ENCODE data around the gene GIMAP7.

Gene GIMAP7

DNA sequence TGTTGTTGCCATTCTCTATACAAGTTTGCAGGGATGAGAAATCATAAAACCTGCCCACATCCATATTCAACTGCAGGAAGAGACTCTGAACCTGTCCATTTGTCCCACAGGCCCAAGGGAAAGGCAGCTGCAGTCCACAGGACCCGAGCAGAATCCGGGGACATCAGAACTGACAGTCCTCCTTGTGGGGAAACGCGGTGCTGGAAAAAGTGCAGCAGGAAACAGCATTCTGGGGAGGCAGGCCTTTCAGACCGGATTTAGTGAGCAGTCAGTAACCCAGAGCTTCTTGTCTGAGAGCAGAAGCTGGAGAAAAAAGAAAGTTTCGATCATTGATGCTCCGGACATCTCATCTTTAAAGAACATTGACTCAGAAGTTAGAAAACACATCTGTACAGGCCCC is 40.8 kb upstream of the GIMAP7 start:
- CTCF ChIA-PET: no interaction called here

DNA sequence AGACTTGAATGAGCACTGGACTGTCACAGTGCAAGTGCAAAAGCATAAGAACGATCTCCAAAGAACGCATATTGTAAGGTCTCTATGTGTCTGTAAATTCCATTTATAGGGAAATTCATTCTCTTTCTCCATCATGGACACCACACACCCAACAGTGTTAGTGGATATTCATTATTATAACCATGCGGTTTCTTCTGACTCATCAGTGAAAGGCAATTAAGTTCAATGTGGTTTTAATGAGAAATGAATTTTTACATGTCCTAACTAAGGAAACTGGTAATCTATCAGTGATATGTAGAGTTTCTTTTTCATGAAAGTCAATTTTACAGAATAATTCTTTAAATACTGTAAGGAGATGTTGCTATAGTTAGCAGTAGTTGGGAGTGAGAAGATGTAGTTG is 38.4 kb upstream of the GIMAP7 start:
- no peak for TF ChIP-seq ZNF221 (tag by site-specific recombination; IDR thresholded peaks at IDR 0.05; ENCODE audit: borderline replicate concordance)
- TF ChIP-seq, protein P1, sequence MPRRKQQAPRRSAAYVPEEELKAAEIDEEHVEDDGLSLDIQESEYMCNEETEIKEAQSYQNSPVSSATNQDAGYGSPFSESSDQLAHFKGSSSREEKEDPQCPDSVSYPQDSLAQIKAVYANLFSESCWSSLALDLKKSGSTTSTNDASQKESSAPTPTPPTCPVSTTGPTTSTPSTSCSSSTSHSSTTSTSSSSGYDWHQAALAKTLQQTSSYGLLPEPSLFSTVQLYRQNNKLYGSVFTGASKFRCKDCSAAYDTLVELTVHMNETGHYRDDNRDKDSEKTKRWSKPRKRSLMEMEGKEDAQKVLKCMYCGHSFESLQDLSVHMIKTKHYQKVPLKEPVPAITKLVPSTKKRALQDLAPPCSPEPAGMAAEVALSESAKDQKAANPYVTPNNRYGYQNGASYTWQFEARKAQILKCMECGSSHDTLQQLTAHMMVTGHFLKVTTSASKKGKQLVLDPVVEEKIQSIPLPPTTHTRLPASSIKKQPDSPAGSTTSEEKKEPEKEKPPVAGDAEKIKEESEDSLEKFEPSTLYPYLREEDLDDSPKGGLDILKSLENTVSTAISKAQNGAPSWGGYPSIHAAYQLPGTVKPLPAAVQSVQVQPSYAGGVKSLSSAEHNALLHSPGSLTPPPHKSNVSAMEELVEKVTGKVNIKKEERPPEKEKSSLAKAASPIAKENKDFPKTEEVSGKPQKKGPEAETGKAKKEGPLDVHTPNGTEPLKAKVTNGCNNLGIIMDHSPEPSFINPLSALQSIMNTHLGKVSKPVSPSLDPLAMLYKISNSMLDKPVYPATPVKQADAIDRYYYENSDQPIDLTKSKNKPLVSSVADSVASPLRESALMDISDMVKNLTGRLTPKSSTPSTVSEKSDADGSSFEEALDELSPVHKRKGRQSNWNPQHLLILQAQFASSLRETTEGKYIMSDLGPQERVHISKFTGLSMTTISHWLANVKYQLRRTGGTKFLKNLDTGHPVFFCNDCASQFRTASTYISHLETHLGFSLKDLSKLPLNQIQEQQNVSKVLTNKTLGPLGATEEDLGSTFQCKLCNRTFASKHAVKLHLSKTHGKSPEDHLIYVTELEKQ (tag by site-specific recombination; IDR thresholded peaks at IDR 0.05; ENCODE audit: borderline replicate concordance): no peak
- TF ChIP-seq ZNF623 (tag by site-specific recombination; IDR thresholded peaks at IDR 0.05): no peak
- TF ChIP-seq, protein P2, sequence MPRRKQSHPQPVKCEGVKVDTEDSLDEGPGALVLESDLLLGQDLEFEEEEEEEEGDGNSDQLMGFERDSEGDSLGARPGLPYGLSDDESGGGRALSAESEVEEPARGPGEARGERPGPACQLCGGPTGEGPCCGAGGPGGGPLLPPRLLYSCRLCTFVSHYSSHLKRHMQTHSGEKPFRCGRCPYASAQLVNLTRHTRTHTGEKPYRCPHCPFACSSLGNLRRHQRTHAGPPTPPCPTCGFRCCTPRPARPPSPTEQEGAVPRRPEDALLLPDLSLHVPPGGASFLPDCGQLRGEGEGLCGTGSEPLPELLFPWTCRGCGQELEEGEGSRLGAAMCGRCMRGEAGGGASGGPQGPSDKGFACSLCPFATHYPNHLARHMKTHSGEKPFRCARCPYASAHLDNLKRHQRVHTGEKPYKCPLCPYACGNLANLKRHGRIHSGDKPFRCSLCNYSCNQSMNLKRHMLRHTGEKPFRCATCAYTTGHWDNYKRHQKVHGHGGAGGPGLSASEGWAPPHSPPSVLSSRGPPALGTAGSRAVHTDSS (tag by site-specific recombination; IDR thresholded peaks at IDR 0.05): no peak
- Histone ChIP-seq H3K36me3 (ENCODE audit: control insufficient read depth in 2 of 2, insufficient read depth in 1 of 2, low read length in 2 of 2) (no peaks in the 10 kb centered on the region), H3K9me3 (ENCODE audit: control insufficient read depth, insufficient read depth, low read depth, low read length) (no peaks in the 10 kb centered on the region), H3K27ac (ENCODE audit: extremely low read depth, low read depth, low read length) (no peak overlapping the region), H3K4me1 (ENCODE audit: control insufficient read depth, insufficient read depth, low read length) (no peaks in the 10 kb centered on the region), H3K4me3 (ENCODE audit: low read depth, low read length) (no peak overlapping the region)
- CTCF ChIA-PET: interaction anchor here (1.6 kb wide), 1 partner anchor 27 kb away, joined by 7 read pairs; no protein-coding TSS in a partner anchor
- POLR2A ChIA-PET: no interaction called here

More for the DNA sequence above, 40.8 kb upstream of the GIMAP7 start:
- H3K9me3 ChIP-seq (ENCODE audit: control insufficient read depth, insufficient read depth, low read depth, low read length): no peaks in the 10 kb centered on the region
- H3K4me3 ChIP-seq (ENCODE audit: low read depth, low read length): no peak overlapping the region
- H3K36me3 ChIP-seq (ENCODE audit: control insufficient read depth in 2 of 2, insufficient read depth in 1 of 2, low read length in 2 of 2): no peaks in the 10 kb centered on the region
- POLR2A ChIA-PET: no interaction called here
- no peak overlapping the region for H3K27ac ChIP-seq (ENCODE audit: extremely low read depth, low read depth, low read length)
- no peaks in the 10 kb centered on the region for H3K4me1 ChIP-seq (ENCODE audit: control insufficient read depth, insufficient read depth, low read length)
- TF ChIP-seq, protein P3, sequence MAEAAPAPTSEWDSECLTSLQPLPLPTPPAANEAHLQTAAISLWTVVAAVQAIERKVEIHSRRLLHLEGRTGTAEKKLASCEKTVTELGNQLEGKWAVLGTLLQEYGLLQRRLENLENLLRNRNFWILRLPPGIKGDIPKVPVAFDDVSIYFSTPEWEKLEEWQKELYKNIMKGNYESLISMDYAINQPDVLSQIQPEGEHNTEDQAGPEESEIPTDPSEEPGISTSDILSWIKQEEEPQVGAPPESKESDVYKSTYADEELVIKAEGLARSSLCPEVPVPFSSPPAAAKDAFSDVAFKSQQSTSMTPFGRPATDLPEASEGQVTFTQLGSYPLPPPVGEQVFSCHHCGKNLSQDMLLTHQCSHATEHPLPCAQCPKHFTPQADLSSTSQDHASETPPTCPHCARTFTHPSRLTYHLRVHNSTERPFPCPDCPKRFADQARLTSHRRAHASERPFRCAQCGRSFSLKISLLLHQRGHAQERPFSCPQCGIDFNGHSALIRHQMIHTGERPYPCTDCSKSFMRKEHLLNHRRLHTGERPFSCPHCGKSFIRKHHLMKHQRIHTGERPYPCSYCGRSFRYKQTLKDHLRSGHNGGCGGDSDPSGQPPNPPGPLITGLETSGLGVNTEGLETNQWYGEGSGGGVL (tag by site-specific recombination; IDR thresholded peaks at IDR 0.05): no peak
- no peak for TF ChIP-seq ZNF214 (tag by site-specific recombination; IDR thresholded peaks at IDR 0.05; ENCODE audit: borderline replicate concordance)

DNA sequence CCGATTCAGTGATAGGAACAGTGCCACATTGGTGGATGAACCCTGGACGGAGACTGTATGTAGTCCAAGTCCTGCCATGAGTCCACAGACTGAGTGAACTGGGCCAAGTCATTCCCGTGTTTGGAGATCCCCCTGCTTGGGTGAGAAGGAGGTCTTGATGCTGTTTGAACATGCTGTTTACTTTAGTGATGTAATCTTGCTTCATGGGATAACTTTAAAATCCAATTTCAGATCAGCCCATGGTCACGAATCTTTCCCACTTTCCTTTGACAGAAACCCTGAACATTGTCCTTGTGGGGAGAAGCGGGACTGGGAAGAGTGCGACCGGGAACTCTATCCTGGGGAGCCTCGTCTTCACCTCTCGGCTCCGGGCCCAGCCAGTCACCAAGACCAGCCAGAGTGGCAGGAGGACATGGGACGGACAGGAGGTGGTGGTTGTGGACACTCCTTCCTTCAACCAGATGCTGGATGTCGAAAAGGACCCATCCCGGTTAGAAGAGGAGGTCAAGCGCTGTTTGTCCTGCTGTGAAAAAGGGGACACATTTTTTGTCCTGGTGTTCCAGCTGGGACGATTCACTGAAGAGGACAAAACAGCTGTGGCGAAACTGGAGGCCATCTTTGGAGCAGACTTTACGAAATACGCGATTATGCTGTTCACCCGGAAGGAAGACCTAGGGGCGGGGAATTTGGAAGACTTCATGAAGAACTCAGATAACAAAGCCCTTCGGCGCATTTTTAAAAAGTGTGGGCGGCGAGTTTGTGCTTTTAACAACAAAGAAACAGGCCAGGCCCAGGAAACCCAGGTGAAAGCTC is 37.6 kb upstream of the GIMAP7 start:
- no peaks in the 10 kb centered on the region for H3K9me3 ChIP-seq (ENCODE audit: control insufficient read depth, insufficient read depth, low read depth, low read length)
- H3K27ac ChIP-seq (ENCODE audit: extremely low read depth, low read depth, low read length): no peak overlapping the region
- no peaks in the 10 kb centered on the region for H3K36me3 ChIP-seq (ENCODE audit: control insufficient read depth in 2 of 2, insufficient read depth in 1 of 2, low read length in 2 of 2)
- CTCF ChIA-PET: no interaction called here
- no peak overlapping the region for H3K4me3 ChIP-seq (ENCODE audit: low read depth, low read length)
- POLR2A ChIA-PET: no interaction called here
- TF ChIP-seq MYNN (tag by site-specific recombination; IDR thresholded peaks at IDR 0.05; ENCODE audit: borderline replicate concordance): no peak
- TF ChIP-seq, protein P4, sequence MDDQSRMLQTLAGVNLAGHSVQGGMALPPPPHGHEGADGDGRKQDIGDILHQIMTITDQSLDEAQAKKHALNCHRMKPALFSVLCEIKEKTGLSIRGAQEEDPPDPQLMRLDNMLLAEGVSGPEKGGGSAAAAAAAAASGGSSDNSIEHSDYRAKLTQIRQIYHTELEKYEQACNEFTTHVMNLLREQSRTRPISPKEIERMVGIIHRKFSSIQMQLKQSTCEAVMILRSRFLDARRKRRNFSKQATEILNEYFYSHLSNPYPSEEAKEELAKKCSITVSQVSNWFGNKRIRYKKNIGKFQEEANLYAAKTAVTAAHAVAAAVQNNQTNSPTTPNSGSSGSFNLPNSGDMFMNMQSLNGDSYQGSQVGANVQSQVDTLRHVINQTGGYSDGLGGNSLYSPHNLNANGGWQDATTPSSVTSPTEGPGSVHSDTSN (CRISPR knock-in tag; IDR thresholded peaks at IDR 0.05): no peak
- TF ChIP-seq ZIC2 (tag by site-specific recombination; IDR thresholded peaks at IDR 0.05): no peak
- TF ChIP-seq ZBTB1 (tag by site-specific recombination; IDR thresholded peaks at IDR 0.05): no peak
- no peak for TF ChIP-seq ZNF302 (tag by site-specific recombination; IDR thresholded peaks at IDR 0.05; ENCODE audit: low read depth)
- TF ChIP-seq SCRT2 (tag by site-specific recombination; IDR thresholded peaks at IDR 0.05): no peak
- no peak for TF ChIP-seq ZNF701 (tag by site-specific recombination; IDR thresholded peaks at IDR 0.05)
- no peaks in the 10 kb centered on the region for H3K4me1 ChIP-seq (ENCODE audit: control insufficient read depth, insufficient read depth, low read length)
